ENCODE measurements around the gene ADGRG1.

Gene ADGRG1

DNA sequence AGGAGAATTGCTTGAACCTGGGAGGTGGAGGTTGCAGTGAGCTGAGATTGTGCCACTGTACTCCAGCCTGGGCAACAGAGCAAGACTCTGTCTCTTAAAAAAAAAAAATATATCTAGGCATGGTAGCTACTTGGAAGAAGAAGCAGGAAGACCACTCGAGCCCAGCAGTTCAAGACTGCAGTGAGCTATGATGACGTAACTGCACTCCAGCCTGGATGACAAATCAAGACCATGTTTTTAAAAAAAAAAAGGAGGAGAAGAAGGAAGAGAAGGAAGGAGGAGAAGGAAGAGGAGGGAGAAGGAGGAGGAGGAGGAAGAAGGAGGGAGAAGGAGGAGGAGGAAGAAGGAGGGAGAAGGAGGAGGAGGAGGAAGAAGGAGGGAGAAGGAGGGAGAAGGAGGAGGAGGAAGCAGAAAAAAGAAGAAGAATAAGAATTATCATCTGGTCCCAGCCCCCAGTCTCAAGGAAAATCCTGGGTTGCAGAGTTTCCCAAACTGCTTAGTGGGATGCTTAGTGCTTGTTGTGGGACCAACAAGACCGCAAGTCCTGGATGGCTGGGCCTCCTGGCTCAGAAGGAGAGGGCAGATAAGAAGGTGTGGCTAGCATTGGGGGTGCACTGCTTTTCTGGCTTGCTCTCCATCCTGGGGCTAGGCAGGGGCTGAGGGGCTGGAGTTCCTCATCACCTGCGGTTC lies 62.5 kb downstream of the ADGRG1 start:
- H3K36me3 ChIP-seq (ENCODE audit: insufficient read depth, low read length) = no peaks in the 10 kb centered on the region
- H3K4me1 ChIP-seq (ENCODE audit: insufficient read depth, low read length) = peaks cover 5% of the 10 kb centered on the region
- no peaks in the 10 kb centered on the region for H3K9me3 ChIP-seq (ENCODE audit: low read length)
- H3K4me3 ChIP-seq (ENCODE audit: low read length) = no peak overlapping the region
- H2AFZ ChIP-seq (ENCODE audit: low read depth, low read length) = no peak overlapping the region
- H3K27me3 ChIP-seq (ENCODE audit: insufficient read depth, low read length) = peaks cover 3% of the 10 kb centered on the region

DNA sequence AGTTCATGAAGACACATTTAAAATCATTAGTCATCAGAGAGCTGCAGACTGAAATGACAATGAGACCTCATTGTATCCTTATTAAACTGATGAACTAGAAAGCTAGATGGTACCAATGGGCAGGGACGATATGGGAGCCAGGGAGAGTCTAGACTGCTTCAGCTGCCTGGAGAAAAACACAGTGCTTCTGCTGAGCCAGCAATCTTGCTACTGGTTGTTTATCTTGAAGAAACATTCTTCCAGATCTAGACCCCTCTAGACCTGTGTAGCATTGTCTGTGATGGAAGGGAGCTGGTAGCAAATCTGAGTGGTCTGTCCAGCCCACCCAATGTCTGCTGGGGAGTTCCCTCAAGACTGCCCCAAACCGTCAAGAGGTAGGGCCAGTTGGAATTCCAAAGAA lies 64.2 kb downstream of the ADGRG1 start:
- no peak overlapping the region for H3K4me3 ChIP-seq (ENCODE audit: low read length)
- no peaks in the 10 kb centered on the region for H3K27me3 ChIP-seq (ENCODE audit: insufficient read depth, low read length)
- no peaks in the 10 kb centered on the region for H3K9me3 ChIP-seq (ENCODE audit: low read length)
- no peaks in the 10 kb centered on the region for H3K36me3 ChIP-seq (ENCODE audit: insufficient read depth, low read length)
- peaks cover 5% of the 10 kb centered on the region for H3K4me1 ChIP-seq (ENCODE audit: insufficient read depth, low read length)
- no peak overlapping the region for H2AFZ ChIP-seq (ENCODE audit: low read depth, low read length)

DNA sequence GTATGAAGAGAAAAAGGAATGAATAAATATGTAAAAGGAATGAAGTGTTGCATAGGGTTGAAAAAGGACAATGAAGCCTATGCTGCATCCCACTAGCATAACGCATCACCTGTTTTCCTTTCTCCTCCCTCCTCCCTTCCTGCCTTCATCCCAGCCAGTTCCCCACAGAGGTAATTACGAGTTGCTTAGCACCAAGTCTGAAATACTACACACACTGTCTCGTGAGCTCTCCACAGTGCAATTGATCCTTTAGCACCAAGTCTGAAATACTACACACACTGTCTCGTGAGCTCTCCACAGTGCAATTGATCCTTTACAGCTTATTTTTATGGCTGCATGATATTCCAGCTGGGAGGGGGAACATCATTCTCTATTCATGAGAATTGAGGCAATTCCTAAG lies 65.1 kb downstream of the ADGRG1 start:
- Histone ChIP-seq H2AFZ (ENCODE audit: low read depth, low read length) (no peak overlapping the region), H3K27me3 (ENCODE audit: insufficient read depth, low read length) (no peaks in the 10 kb centered on the region), H3K4me3 (ENCODE audit: low read length) (no peak overlapping the region), H3K36me3 (ENCODE audit: insufficient read depth, low read length) (no peaks in the 10 kb centered on the region), H3K9me3 (ENCODE audit: low read length) (no peaks in the 10 kb centered on the region), H3K4me1 (ENCODE audit: insufficient read depth, low read length) (peaks cover 5% of the 10 kb centered on the region)

- Histone ChIP-seq H3K4me3 (ENCODE audit: low read length) (no peak overlapping the region), H3K27me3 (ENCODE audit: insufficient read depth, low read length) (peaks cover 3% of the 10 kb centered on the region), H2AFZ (ENCODE audit: low read depth, low read length) (no peak overlapping the region), H3K4me1 (ENCODE audit: insufficient read depth, low read length) (peaks cover 5% of the 10 kb centered on the region), H3K9me3 (ENCODE audit: low read length) (no peaks in the 10 kb centered on the region), H3K36me3 (ENCODE audit: insufficient read depth, low read length) (no peaks in the 10 kb centered on the region)
These were observed 65.8 kb downstream of the ADGRG1 start for GRCh38 chr16:57694231-57694724.

DNA sequence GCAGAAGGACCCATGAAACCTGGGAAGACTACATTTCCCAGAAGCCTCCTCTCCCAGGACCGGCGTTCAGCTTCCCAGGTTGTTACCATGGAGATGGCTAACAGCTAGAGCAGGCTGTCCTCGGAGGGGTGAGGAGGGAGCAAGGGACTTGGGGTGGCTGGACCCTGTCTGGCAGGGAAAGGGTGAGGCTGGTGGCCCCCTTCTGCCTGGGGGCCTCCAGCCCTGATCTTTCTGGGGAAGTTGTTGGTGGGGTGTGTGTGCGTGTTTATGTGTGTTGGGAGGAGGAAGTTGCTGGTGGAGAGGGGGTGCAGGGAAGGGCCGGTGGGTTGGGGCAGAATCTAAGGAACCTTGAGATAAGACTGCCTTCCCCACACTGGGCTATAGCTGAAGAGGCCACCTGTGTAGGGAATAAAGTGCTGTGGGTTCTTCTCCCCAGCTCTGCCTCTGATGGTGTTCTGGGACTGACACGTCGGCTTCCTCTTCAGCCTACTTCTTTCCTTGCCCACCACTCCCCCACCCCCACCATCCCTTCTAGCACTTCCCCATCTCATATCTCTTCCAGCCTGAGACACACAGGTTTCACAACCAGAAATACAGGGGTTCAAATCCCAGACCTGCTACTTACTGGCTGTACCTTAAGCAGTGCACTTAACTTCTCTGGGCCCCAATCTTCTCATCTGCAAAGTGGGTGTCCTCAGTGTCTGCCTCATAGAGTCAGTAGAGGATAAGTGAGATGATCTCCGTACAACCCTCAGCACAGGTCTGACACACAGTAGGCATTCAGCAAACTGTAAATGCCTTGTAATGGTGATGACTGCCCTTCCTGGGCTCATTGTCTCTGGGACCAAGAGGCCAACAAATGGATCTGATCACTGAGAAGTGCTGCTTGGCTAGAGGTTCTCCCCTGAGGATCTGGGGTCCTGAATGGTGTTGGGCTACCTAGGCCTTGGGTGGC lies 66.6 kb downstream of the ADGRG1 start, which contains the start of gene DRC7:
Gene DRC7, plus strand, starts transcription at position 82 of the 955 bp plus-strand sequence. CDS start 3,144 bp downstream, outside the sequence.
- Histone ChIP-seq H3K27me3 (ENCODE audit: insufficient read depth, low read length) (peaks cover 3% of the 10 kb centered on the region), H3K4me1 (ENCODE audit: insufficient read depth, low read length) (no peaks in the 10 kb centered on the region), H2AFZ (ENCODE audit: low read depth, low read length) (no peak within 1 kb of the TSS), H3K4me3 (ENCODE audit: low read length) (peak within 1 kb of the TSS; percentile 34), H3K36me3 (ENCODE audit: insufficient read depth, low read length) (no peaks in the 10 kb centered on the region), H3K9me3 (ENCODE audit: low read length) (no peaks in the 10 kb centered on the region)

DNA sequence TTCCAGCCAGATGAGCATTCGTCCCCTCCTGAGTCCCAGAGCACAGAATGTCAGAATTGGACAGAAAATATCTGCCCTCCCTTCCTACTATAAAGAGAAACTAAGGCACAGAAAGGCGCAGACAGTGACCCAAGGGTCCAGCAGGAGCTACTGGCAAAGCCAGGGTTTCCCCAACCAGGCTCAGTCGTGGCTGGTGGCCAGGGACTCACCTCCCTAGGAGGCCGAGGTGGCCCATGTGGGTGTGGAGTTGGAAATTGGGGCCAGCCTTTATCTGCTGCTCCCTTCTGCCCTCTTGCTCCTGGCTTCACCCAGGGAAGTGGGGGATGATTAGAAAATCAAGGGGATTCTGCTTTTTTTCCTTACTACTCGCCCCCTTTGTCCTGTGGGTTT lies 67.2 kb downstream of the ADGRG1 start:
- H3K4me3 ChIP-seq (ENCODE audit: low read length) = no peak overlapping the region
- no peaks in the 10 kb centered on the region for H3K9me3 ChIP-seq (ENCODE audit: low read length)
- H2AFZ ChIP-seq (ENCODE audit: low read depth, low read length) = no peak overlapping the region
- H3K4me1 ChIP-seq (ENCODE audit: insufficient read depth, low read length) = peaks cover 2% of the 10 kb centered on the region
- H3K36me3 ChIP-seq (ENCODE audit: insufficient read depth, low read length) = no peaks in the 10 kb centered on the region
- H3K27me3 ChIP-seq (ENCODE audit: insufficient read depth, low read length) = peaks cover 3% of the 10 kb centered on the region

GRCh38 chr16:57696240-57696639 lies 67.8 kb downstream of the ADGRG1 start:
- H3K4me1 ChIP-seq (ENCODE audit: insufficient read depth, low read length) = peaks cover 8% of the 10 kb centered on the region
- peaks cover 3% of the 10 kb centered on the region for H3K27me3 ChIP-seq (ENCODE audit: insufficient read depth, low read length)
- no peak overlapping the region for H3K4me3 ChIP-seq (ENCODE audit: low read length)
- H3K36me3 ChIP-seq (ENCODE audit: insufficient read depth, low read length) = no peaks in the 10 kb centered on the region
- H3K9me3 ChIP-seq (ENCODE audit: low read length) = no peaks in the 10 kb centered on the region
- H2AFZ ChIP-seq (ENCODE audit: low read depth, low read length) = no peak overlapping the region

- Histone ChIP-seq H3K4me1 (ENCODE audit: insufficient read depth, low read length) (peaks cover 17% of the 10 kb centered on the region), H3K36me3 (ENCODE audit: insufficient read depth, low read length) (no peaks in the 10 kb centered on the region), H3K4me3 (ENCODE audit: low read length) (no peak overlapping the region), H2AFZ (ENCODE audit: low read depth, low read length) (no peak overlapping the region), H3K9me3 (ENCODE audit: low read length) (no peaks in the 10 kb centered on the region), H3K27me3 (ENCODE audit: insufficient read depth, low read length) (peaks cover 3% of the 10 kb centered on the region)
These were observed 69.6 kb downstream of the ADGRG1 start for GRCh38 chr16:57697896-57698537.

- no peak overlapping the region for H2AFZ ChIP-seq (ENCODE audit: low read depth, low read length)
- no peaks in the 10 kb centered on the region for H3K9me3 ChIP-seq (ENCODE audit: low read length)
- H3K4me3 ChIP-seq (ENCODE audit: low read length) = no peak overlapping the region
- H3K36me3 ChIP-seq (ENCODE audit: insufficient read depth, low read length) = no peaks in the 10 kb centered on the region
- peaks cover 17% of the 10 kb centered on the region for H3K4me1 ChIP-seq (ENCODE audit: insufficient read depth, low read length)
- H3K27me3 ChIP-seq (ENCODE audit: insufficient read depth, low read length) = peaks cover 3% of the 10 kb centered on the region
These were observed 70.5 kb downstream of the ADGRG1 start for GRCh38 chr16:57698812-57699405.

- no peaks in the 10 kb centered on the region for H3K36me3 ChIP-seq (ENCODE audit: insufficient read depth, low read length)
- H3K4me3 ChIP-seq (ENCODE audit: low read length) = no peak overlapping the region
- H2AFZ ChIP-seq (ENCODE audit: low read depth, low read length) = no peak overlapping the region
- peaks cover 3% of the 10 kb centered on the region for H3K27me3 ChIP-seq (ENCODE audit: insufficient read depth, low read length)
- H3K4me1 ChIP-seq (ENCODE audit: insufficient read depth, low read length) = peaks cover 17% of the 10 kb centered on the region
- no peaks in the 10 kb centered on the region for H3K9me3 ChIP-seq (ENCODE audit: low read length)
These were observed 71.1 kb downstream of the ADGRG1 start for GRCh38 chr16:57699481-57699880.

DNA sequence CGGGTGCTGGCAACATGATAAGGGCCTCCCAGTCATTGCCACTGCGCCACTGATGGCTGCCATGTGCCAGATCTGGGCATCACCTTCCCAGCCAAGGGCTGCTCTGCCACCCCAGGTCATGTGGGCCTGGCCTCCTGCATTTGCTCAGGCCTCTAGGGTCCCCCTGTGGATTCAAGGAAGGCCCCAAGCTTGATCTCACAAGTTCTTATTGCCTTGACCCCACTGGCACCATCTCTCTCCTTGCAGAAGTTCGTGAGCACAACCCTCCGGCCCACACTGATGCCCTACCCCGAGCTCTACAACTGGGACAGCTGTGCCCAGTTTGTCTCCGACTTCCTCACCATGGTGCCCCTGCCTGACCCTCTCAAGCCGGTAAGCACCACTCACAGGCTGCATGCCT lies 71.5 kb downstream of the ADGRG1 start:
- Histone ChIP-seq H3K4me1 (ENCODE audit: insufficient read depth, low read length) (peaks cover 17% of the 10 kb centered on the region), H3K27me3 (ENCODE audit: insufficient read depth, low read length) (peaks cover 6% of the 10 kb centered on the region), H3K36me3 (ENCODE audit: insufficient read depth, low read length) (no peaks in the 10 kb centered on the region), H2AFZ (ENCODE audit: low read depth, low read length) (no peak overlapping the region), H3K4me3 (ENCODE audit: low read length) (no peak overlapping the region), H3K9me3 (ENCODE audit: low read length) (no peaks in the 10 kb centered on the region)

- H3K27me3 ChIP-seq (ENCODE audit: insufficient read depth, low read length) = peaks cover 6% of the 10 kb centered on the region
These were observed 72.5 kb downstream of the ADGRG1 start for GRCh38 chr16:57700781-57701551.

More at GRCh38 chr16:57700781-57701551, 72.5 kb downstream of the ADGRG1 start:
- Histone ChIP-seq H3K4me3 (ENCODE audit: low read length) (no peak overlapping the region), H3K36me3 (ENCODE audit: insufficient read depth, low read length) (no peaks in the 10 kb centered on the region), H3K9me3 (ENCODE audit: low read length) (no peaks in the 10 kb centered on the region), H2AFZ (ENCODE audit: low read depth, low read length) (no peak overlapping the region), H3K4me1 (ENCODE audit: insufficient read depth, low read length) (peaks cover 17% of the 10 kb centered on the region)

Measured in neuron (in vitro differentiated cells).